A549 treated with Hydrocortisone at 1 μM for 4 hours (cell line): Measurements from ENCODE around the gene SLC25A44. TPM values are rescaled to one million over a fixed set of nuclear protein-coding genes. Genes with fewer than 3 reads are reported as not detected.

Experiments
- total RNA-seq: library from RNA; stranded (reverse); fragments of 200-300 nt; extraction: Qiagen RNA extraction; gene quantifications from 5 replicates; pipeline ENCODE4 v1.2.3, GENCODE V29; 2022

SLC25A44 gene
- 25.7 to 32.0 TPM (median 27.0 TPM) in 5 replicates for total RNA-seq

GRCh38 chr1:156193488-156194299 lies at the start of gene SLC25A44:
Gene SLC25A44, plus strand, starts transcription at chr1:156194104. Its CDS starts 5,744 bp downstream, at chr1:156199848.

GRCh38 chr1:156153362-156153761 lies 40.5 kb upstream of the SLC25A44 start, which contains the start of gene SEMA4A:
Gene SEMA4A, plus strand, starts transcription at chr1:156153585. Its CDS starts 994 bp downstream, at chr1:156154579.

GRCh38 chr1:156212833-156213643 lies 19.1 kb downstream of the SLC25A44 start, which contains the start of gene PMF1:
Gene PMF1, plus strand, starts transcription at chr1:156213007. Its CDS starts 9 bp downstream, at chr1:156213016.

GRCh38 chr1:156241926-156242325 lies 48.0 kb downstream of the SLC25A44 start, which contains the start of gene BGLAP:
Gene BGLAP, plus strand, starts transcription at chr1:156242184. Its CDS starts 48 bp downstream, at chr1:156242232.

GRCh38 chr1:156247460-156248322 lies 53.8 kb downstream of the SLC25A44 start, which contains the start of gene PAQR6:
Gene PAQR6, minus strand, starts transcription at chr1:156248056. Its CDS starts 1,325 bp downstream, at chr1:156246731.

Other genes starting within 250 kb of the SLC25A44 start
- 27.6 to 42.5 TPM (median 34.0 TPM) in 5 replicates for gene ARHGEF2, start 215.6 kb upstream of the SLC25A44 start, total RNA-seq
- gene SSR2, start 173.2 kb upstream of the SLC25A44 start, total RNA-seq = 254 to 271 TPM (median 259 TPM) in 5 replicates
- gene UBQLN4, start 140.3 kb upstream of the SLC25A44 start, total RNA-seq = 34.3 to 41.2 TPM (median 40.5 TPM) in 5 replicates
- gene LAMTOR2, start 139.3 kb upstream of the SLC25A44 start, total RNA-seq = 140 to 156 TPM (median 148 TPM) in 5 replicates
- gene RAB25, start 132.9 kb upstream of the SLC25A44 start, total RNA-seq = 0.17 to 0.28 TPM in 2 of 5 replicates, not detected in the others
- 1.2 to 2.4 TPM (median 2.2 TPM) in 5 replicates for gene MEX3A, start 111.6 kb upstream of the SLC25A44 start, total RNA-seq
- gene LMNA, start 79.4 kb upstream of the SLC25A44 start, total RNA-seq = 697 to 752 TPM (median 725 TPM) in 5 replicates
- gene SEMA4A, start 40.5 kb upstream of the SLC25A44 start, total RNA-seq = 0.36 to 0.43 TPM (median 0.40 TPM) in 5 replicates
- gene PMF1, start 18.9 kb downstream of the SLC25A44 start, total RNA-seq = 47.7 to 63.9 TPM (median 60.3 TPM) in 5 replicates
- gene BGLAP, start 48.1 kb downstream of the SLC25A44 start, total RNA-seq = 0.16 to 0.62 TPM (median 0.30 TPM) in 3 of 5 replicates, not detected in the others
- gene PAQR6, start 54.0 kb downstream of the SLC25A44 start, total RNA-seq = 2.7 to 4.3 TPM (median 3.3 TPM) in 5 replicates
- 41.9 to 46.8 TPM (median 43.0 TPM) in 5 replicates for gene SMG5, start 88.7 kb downstream of the SLC25A44 start, total RNA-seq
- 7.4 to 8.6 TPM (median 7.5 TPM) in 5 replicates for gene TMEM79, start 90.2 kb downstream of the SLC25A44 start, total RNA-seq
- 36.3 to 48.1 TPM (median 45.0 TPM) in 5 replicates for gene GLMP, start 101.6 kb downstream of the SLC25A44 start, total RNA-seq
- gene VHLL, start 105.2 kb downstream of the SLC25A44 start, total RNA-seq = not detected in 5 replicates
- 373 to 439 TPM (median 401 TPM) in 5 replicates for gene CCT3, start 144.2 kb downstream of the SLC25A44 start, total RNA-seq
- gene TSACC, start 144.4 kb downstream of the SLC25A44 start, total RNA-seq = 1.7 to 2.8 TPM (median 2.1 TPM) in 5 replicates
- 0.09 TPM in 1 of 5 replicates, not detected in the others for gene RHBG, start 175.1 kb downstream of the SLC25A44 start, total RNA-seq